Measurements from ENCODE around the gene PBXIP1. TPM values are rescaled to one million over a fixed set of nuclear protein-coding genes. Genes with fewer than 3 reads are reported as not detected.

Gene PBXIP1
- total and polyA plus RNA-seq, 2 of the 13 experiments (the other 11 are each of a cell fraction or from before 2014, with no cell fraction given), result 16.3 to 31.9 TPM

DNA sequence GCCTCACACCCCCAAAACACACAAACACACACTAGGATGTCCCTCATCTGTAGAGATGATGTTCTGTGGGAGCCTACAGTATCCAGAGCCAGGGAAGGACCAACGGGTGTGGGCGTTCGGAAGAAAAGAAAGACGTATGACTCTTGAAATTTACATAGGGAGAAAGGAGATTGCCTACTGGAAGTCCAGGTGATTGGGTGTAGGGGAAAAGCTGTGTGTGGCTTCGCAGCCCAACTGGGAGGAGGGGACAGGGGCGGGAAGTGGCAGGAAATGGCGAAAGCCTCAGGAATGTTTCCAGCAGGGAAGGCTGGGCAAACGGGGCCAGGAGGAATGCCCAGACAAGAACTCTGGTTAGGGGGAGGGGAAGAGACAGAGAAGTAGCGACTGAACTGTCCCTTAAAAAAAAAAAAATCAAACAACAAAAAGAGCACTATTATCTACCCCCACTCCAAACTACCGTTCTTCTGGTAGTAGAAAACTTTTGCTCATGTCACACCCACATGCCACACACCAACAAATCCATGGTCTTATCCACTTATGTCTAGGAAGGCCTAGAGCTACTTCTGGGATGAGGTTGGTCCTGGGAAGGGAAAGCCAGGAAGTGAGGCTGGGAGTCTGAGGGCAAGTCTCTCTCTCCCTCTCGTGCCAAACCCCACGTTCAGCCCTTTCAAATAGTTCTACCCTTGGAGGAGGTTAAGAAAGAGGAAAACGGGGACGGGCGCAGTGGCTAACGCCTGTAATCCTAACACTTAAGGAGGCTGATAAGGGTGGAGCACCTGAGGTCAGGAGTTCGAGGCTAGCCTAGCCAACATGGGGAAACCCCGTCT is 16.8 kb upstream of the PBXIP1 start (continued):
- TF ChIP-seq, protein P1, sequence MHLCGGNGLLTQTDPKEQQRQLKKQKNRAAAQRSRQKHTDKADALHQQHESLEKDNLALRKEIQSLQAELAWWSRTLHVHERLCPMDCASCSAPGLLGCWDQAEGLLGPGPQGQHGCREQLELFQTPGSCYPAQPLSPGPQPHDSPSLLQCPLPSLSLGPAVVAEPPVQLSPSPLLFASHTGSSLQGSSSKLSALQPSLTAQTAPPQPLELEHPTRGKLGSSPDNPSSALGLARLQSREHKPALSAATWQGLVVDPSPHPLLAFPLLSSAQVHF (CRISPR knock-in tag; IDR thresholded peaks at IDR 0.05), result no peak
- TF ChIP-seq, protein P2, sequence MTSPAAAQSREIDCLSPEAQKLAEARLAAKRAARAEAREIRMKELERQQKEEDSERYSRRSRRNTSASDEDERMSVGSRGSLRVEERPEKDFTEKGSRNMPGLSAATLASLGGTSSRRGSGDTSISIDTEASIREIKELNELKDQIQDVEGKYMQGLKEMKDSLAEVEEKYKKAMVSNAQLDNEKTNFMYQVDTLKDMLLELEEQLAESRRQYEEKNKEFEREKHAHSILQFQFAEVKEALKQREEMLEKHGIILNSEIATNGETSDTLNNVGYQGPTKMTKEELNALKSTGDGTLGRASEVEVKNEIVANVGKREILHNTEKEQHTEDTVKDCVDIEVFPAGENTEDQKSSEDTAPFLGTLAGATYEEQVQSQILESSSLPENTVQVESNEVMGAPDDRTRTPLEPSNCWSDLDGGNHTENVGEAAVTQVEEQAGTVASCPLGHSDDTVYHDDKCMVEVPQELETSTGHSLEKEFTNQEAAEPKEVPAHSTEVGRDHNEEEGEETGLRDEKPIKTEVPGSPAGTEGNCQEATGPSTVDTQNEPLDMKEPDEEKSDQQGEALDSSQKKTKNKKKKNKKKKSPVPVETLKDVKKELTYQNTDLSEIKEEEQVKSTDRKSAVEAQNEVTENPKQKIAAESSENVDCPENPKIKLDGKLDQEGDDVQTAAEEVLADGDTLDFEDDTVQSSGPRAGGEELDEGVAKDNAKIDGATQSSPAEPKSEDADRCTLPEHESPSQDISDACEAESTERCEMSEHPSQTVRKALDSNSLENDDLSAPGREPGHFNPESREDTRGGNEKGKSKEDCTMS (CRISPR knock-in tag; conservative IDR thresholded peaks at IDR 0.05), result no peak
- TF ChIP-seq NR1H2 (CRISPR knock-in tag; IDR thresholded peaks at IDR 0.05; ENCODE audit: borderline replicate concordance, low read depth) (no peak), ZNF180 (CRISPR knock-in tag; IDR thresholded peaks at IDR 0.05; ENCODE audit: borderline replicate concordance, low read depth) (no peak), AHR (CRISPR knock-in tag; IDR thresholded peaks at IDR 0.05) (no peak), RARG (CRISPR knock-in tag; IDR thresholded peaks at IDR 0.05; ENCODE audit: low read depth) (no peak), NAIF1 (CRISPR knock-in tag; IDR thresholded peaks at IDR 0.05; ENCODE audit: borderline replicate concordance) (peak; percentile 63; the same call in 1 of the 2 replicates), SNRNP70 (IDR thresholded peaks at IDR 0.05; ENCODE audit: low read depth, low read length) (no peak), HOXA7 (CRISPR knock-in tag; IDR thresholded peaks at IDR 0.05) (no peak), TOE1 (CRISPR knock-in tag; IDR thresholded peaks at IDR 0.05) (no peak), KLF12 (CRISPR knock-in tag; IDR thresholded peaks at IDR 0.05; ENCODE audit: borderline replicate concordance) (0 out of 2 replicates have a peak, but pooled peaks have one; percentile 25), NR2F2 (IDR thresholded peaks at IDR 0.05; ENCODE audit: borderline replicate concordance, low read depth) (0 out of 2 replicates have a peak, but pooled peaks have one; percentile 32)
- TF ChIP-seq, protein P3, sequence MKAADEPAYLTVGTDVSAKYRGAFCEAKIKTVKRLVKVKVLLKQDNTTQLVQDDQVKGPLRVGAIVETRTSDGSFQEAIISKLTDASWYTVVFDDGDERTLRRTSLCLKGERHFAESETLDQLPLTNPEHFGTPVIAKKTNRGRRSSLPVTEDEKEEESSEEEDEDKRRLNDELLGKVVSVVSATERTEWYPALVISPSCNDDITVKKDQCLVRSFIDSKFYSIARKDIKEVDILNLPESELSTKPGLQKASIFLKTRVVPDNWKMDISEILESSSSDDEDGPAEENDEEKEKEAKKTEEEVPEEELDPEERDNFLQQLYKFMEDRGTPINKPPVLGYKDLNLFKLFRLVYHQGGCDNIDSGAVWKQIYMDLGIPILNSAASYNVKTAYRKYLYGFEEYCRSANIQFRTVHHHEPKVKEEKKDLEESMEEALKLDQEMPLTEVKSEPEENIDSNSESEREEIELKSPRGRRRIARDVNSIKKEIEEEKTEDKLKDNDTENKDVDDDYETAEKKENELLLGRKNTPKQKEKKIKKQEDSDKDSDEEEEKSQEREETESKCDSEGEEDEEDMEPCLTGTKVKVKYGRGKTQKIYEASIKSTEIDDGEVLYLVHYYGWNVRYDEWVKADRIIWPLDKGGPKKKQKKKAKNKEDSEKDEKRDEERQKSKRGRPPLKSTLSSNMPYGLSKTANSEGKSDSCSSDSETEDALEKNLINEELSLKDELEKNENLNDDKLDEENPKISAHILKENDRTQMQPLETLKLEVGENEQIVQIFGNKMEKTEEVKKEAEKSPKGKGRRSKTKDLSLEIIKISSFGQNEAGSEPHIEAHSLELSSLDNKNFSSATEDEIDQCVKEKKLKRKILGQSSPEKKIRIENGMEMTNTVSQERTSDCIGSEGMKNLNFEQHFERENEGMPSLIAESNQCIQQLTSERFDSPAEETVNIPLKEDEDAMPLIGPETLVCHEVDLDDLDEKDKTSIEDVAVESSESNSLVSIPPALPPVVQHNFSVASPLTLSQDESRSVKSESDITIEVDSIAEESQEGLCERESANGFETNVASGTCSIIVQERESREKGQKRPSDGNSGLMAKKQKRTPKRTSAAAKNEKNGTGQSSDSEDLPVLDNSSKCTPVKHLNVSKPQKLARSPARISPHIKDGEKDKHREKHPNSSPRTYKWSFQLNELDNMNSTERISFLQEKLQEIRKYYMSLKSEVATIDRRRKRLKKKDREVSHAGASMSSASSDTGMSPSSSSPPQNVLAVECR (CRISPR knock-in tag; IDR thresholded peaks at IDR 0.05; ENCODE audit: borderline replicate concordance), result peak; percentile 52; the same call in 1 of the 2 replicates
- TF ChIP-seq, protein P4, sequence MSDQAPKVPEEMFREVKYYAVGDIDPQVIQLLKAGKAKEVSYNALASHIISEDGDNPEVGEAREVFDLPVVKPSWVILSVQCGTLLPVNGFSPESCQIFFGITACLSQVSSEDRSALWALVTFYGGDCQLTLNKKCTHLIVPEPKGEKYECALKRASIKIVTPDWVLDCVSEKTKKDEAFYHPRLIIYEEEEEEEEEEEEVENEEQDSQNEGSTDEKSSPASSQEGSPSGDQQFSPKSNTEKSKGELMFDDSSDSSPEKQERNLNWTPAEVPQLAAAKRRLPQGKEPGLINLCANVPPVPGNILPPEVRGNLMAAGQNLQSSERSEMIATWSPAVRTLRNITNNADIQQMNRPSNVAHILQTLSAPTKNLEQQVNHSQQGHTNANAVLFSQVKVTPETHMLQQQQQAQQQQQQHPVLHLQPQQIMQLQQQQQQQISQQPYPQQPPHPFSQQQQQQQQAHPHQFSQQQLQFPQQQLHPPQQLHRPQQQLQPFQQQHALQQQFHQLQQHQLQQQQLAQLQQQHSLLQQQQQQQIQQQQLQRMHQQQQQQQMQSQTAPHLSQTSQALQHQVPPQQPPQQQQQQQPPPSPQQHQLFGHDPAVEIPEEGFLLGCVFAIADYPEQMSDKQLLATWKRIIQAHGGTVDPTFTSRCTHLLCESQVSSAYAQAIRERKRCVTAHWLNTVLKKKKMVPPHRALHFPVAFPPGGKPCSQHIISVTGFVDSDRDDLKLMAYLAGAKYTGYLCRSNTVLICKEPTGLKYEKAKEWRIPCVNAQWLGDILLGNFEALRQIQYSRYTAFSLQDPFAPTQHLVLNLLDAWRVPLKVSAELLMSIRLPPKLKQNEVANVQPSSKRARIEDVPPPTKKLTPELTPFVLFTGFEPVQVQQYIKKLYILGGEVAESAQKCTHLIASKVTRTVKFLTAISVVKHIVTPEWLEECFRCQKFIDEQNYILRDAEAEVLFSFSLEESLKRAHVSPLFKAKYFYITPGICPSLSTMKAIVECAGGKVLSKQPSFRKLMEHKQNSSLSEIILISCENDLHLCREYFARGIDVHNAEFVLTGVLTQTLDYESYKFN (CRISPR knock-in tag; conservative IDR thresholded peaks at IDR 0.05), result peak; percentile 82
- TF ChIP-seq, protein P5, sequence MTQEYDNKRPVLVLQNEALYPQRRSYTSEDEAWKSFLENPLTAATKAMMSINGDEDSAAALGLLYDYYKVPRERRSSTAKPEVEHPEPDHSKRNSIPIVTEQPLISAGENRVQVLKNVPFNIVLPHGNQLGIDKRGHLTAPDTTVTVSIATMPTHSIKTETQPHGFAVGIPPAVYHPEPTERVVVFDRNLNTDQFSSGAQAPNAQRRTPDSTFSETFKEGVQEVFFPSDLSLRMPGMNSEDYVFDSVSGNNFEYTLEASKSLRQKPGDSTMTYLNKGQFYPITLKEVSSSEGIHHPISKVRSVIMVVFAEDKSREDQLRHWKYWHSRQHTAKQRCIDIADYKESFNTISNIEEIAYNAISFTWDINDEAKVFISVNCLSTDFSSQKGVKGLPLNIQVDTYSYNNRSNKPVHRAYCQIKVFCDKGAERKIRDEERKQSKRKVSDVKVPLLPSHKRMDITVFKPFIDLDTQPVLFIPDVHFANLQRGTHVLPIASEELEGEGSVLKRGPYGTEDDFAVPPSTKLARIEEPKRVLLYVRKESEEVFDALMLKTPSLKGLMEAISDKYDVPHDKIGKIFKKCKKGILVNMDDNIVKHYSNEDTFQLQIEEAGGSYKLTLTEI (CRISPR knock-in tag; conservative IDR thresholded peaks at IDR 0.05), result no peak
